HG03575 (cell line): Measurements from ENCODE around the gene LRRC7.

Source experiments
- ATAC-seq: cut with Tn5 transposase; IDR thresholded peaks from one replicate; pipeline ENCODE4 v1.9.1; 2021; ENCODE audit not compliant: unreplicated experiment, insufficient number of reproducible peaks, low FRiP score; ENCODE audit errors: extremely low read depth

The LRRC7 gene

GRCh38 chr1:69573911-69574310 is 6.2 kb downstream of the LRRC7 start:
- no peak for ATAC-seq

GRCh38 chr1:69585666-69586065 is 17.9 kb downstream of the LRRC7 start:
- ATAC-seq = no peak

GRCh38 chr1:69587391-69587790 is 19.7 kb downstream of the LRRC7 start:
- ATAC-seq = no peak

GRCh38 chr1:69589799-69590198 is 22.1 kb downstream of the LRRC7 start:
- no peak for ATAC-seq

- ATAC-seq = no peak
These were observed 24.6 kb downstream of the LRRC7 start for GRCh38 chr1:69592341-69592740.

GRCh38 chr1:69595486-69595885 is 27.8 kb downstream of the LRRC7 start:
- no peak for ATAC-seq

GRCh38 chr1:69611316-69611715 is 43.6 kb downstream of the LRRC7 start:
- no peak for ATAC-seq

- ATAC-seq = no peak
These were observed 45.7 kb downstream of the LRRC7 start for GRCh38 chr1:69613414-69613813.

- no peak for ATAC-seq
These were observed 71.0 kb downstream of the LRRC7 start for GRCh38 chr1:69638673-69639072.

- ATAC-seq = no peak
These were observed 71.4 kb downstream of the LRRC7 start for GRCh38 chr1:69639159-69639558.

- ATAC-seq = no peak
These were observed 75.5 kb downstream of the LRRC7 start for GRCh38 chr1:69643266-69643665.

- ATAC-seq = no peak
These were observed 77.8 kb downstream of the LRRC7 start for GRCh38 chr1:69645477-69645876.

GRCh38 chr1:69648486-69648885 is 80.8 kb downstream of the LRRC7 start:
- ATAC-seq = no peak

- ATAC-seq = no peak
These were observed 81.8 kb downstream of the LRRC7 start for GRCh38 chr1:69649383-69649990.

GRCh38 chr1:69650779-69651178 is 83.1 kb downstream of the LRRC7 start:
- no peak for ATAC-seq

GRCh38 chr1:69651656-69652055 is 83.9 kb downstream of the LRRC7 start:
- ATAC-seq = no peak

GRCh38 chr1:69657971-69658370 is 90.2 kb downstream of the LRRC7 start:
- ATAC-seq = no peak

GRCh38 chr1:69661686-69662085 is 94.0 kb downstream of the LRRC7 start:
- no peak for ATAC-seq

GRCh38 chr1:69662321-69662720 is 94.6 kb downstream of the LRRC7 start:
- no peak for ATAC-seq

GRCh38 chr1:69671363-69672010 is 103.8 kb downstream of the LRRC7 start:
- no peak for ATAC-seq

GRCh38 chr1:69673321-69673720 is 105.6 kb downstream of the LRRC7 start:
- no peak for ATAC-seq
